ENCODE measurements around the gene PDIA4. TPM values are rescaled to one million over a fixed set of nuclear protein-coding genes. Genes with fewer than 3 reads are reported as not detected.

Gene PDIA4
- total RNA-seq, 1 donor from 2014 or later = 411 TPM

GRCh38 chr7:148975896-148976295 is 52.4 kb downstream of the PDIA4 start:
- peak; percentile 14 for DNase-seq (ENCODE audit: low read depth)

- DNase-seq (ENCODE audit: low read depth) = no peak
Measured at GRCh38 chr7:148973256-148973655, 55.0 kb downstream of the PDIA4 start.

DNA sequence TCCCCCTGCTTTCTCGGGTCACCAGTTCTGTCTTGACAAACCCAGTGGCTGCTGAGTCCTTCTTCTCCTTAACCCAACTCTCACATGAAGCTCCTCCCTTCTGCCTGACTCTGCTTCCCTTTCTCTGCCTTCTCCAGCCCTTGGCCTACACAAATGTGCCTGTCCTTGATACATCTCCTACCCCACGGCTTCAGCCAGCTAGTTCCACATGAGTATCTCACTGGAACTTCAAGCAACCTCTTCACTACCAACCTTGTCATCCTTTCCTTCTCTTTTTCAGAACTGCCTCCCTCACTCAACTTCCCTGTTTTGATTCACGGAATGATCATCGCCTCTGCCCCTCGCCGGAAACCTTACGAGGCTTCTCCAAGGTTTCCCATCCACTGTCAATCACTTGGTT is 55.9 kb downstream of the PDIA4 start:
- no peak for DNase-seq (ENCODE audit: low read depth)

DNA sequence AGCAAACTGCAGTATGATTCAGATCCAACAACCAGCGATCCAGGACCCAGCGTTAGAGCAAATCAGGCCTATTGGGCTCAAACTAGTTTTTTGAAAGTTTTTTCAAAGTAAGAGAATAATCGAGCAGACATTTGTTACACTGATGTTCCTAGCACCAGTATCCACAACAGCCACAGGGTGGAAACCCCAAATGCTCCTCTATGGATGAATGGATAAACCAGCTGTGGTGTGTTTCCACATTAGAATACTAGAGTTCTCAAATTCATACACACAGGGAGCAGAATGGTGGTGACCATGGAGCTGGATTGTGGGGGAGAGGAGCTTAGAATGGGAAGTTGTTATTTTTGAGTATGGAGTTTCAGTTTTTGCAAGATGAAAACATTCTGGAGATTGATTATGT is 60.7 kb downstream of the PDIA4 start:
- DNase-seq (ENCODE audit: low read depth) = no peak

GRCh38 chr7:148967032-148967372 is 61.3 kb downstream of the PDIA4 start:
- DNase-seq (ENCODE audit: low read depth) = no peak

DNA sequence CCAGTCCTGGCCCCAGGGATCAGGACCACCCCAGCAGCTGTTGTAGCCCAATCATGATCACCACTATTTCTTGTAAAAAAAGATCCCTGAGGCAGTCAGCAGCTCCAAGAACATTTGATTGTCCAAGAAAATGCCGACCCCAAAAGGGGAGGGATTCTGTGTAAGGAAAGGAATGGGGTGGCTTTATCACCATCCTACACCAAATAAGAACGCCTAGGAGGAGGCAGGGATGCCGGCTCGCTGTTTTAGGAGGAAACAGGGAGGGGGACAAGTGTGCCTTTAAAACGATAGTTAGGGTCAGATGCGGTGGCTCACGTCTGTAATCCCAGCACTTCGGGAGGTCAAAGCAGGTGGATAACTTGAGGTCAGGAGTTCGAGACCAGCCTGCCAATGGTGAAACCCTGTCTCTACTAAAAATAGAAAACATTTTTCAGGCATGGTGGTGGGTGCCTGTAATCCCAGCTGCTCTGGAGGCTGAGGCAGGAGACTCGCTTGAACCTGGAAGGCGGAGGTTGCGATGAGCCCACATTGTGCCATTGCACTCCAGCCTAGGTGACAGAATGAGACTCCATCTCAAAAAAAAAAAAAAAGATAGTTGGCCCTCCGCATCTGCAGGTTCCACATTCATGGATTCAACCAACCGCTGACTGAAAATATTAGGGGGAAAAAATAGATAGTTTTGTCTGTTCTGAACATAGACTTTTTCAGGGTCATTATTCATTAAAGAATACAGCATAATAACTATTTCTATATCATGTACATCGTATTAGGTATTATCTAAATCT is 63.6 kb downstream of the PDIA4 start:
- peak; percentile 26 for DNase-seq (ENCODE audit: low read depth)

GRCh38 chr7:148963583-148964482 is 64.5 kb downstream of the PDIA4 start:
- no peak for DNase-seq (ENCODE audit: low read depth)

- DNase-seq (ENCODE audit: low read depth) = peak; percentile 87
Measured at GRCh38 chr7:148962823-148963582, 65.3 kb downstream of the PDIA4 start.

DNA sequence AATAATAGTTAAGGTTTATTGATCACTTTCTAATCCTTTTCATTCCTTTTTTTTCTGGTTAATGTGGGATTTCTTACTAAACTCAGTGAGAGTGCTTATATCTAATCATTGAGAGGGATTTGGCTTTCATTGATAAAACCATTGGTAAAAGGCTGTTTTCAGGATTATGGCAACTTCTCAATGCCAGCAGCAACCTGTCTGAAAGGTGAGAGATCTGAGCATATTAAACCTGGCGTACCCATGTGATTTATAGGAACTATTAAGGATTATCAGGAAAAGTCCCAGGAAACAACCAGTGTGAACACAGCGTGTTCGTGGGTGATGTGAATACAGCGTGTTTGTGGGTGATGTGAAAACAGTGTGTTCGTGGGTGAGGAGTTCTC is 65.9 kb downstream of the PDIA4 start:
- DNase-seq (ENCODE audit: low read depth) = no peak

DNA sequence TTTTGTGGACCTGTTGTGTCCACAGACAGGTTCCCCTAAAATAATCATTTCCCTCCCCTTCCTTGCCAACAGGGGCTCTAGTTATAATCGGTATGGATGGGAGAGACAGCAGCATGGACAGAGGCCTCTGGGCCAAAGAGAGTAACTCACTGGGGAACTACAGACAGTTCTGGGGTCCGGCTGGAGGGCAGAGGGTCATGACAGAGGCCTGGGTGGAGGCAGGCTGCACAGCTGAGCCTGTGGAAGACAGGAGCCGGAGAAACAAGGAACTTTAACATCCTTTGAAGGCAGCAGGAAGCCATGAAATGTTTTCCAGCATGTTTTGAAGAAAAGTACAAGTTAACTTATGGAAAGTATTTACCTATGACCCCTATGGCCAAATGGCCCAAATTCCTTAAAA is 68.6 kb downstream of the PDIA4 start:
- DNase-seq (ENCODE audit: low read depth) = no peak

DNA sequence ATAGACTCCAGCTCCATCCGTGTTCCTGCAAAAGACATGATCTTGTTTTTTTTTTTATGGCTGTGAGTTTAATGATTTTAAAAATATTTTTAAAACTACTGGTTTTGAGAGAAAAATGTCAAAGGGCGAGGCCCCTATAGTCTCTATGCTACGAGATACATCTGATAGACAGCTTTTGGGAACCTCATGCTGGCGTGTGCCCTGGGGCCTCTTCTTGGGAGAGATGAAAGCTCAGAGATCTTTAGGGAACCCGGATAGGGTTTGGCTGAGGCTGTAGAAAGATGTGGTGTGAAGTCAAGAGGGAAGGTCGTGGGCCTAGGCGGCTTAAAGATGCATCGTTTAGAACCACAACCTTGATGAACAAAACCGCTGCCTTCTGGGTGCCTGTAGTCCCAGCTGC is 70.2 kb downstream of the PDIA4 start:
- DNase-seq (ENCODE audit: low read depth) = no peak

- no peak for DNase-seq (ENCODE audit: low read depth)
Measured at GRCh38 chr7:148954766-148955165, 73.5 kb downstream of the PDIA4 start.

- DNase-seq (ENCODE audit: low read depth) = no peak
Measured at GRCh38 chr7:148953676-148954075, 74.6 kb downstream of the PDIA4 start.

Other genes starting within 250 kb of the PDIA4 start
- 6.5 and 7.6 TPM in 2 replicates for gene EZH2, start 144.2 kb downstream of the PDIA4 start, total RNA-seq
- 5.9 and 6.7 TPM in 2 replicates for gene ZNF786, start 62.2 kb upstream of the PDIA4 start, total RNA-seq
- gene ZNF425, start 97.8 kb upstream of the PDIA4 start, total RNA-seq = 3.6 and 6.7 TPM in 2 replicates
- 17.3 and 21.1 TPM in 2 replicates for gene ZNF398, start 118.9 kb upstream of the PDIA4 start, total RNA-seq
- 25.3 and 27.5 TPM in 2 replicates for gene ZNF282, start 167.0 kb upstream of the PDIA4 start, total RNA-seq
- gene ZNF212, start 211.1 kb upstream of the PDIA4 start, total RNA-seq = 5.9 and 8.0 TPM in 2 replicates
- 18.1 and 23.6 TPM in 2 replicates for gene ZNF783, start 233.7 kb upstream of the PDIA4 start, total RNA-seq

All from myocyte (in vitro differentiated cells).